GM10847 (cell line): Measurements from ENCODE around the gene EPHA4.

Experiments
- POLR2A ChIP-seq: IDR thresholded peaks from 2 replicates; pipeline ENCODE4 v1.6.1; 2011; ENCODE audit not compliant: insufficient read length; ENCODE audit errors: extremely low read depth

EPHA4 gene

DNA sequence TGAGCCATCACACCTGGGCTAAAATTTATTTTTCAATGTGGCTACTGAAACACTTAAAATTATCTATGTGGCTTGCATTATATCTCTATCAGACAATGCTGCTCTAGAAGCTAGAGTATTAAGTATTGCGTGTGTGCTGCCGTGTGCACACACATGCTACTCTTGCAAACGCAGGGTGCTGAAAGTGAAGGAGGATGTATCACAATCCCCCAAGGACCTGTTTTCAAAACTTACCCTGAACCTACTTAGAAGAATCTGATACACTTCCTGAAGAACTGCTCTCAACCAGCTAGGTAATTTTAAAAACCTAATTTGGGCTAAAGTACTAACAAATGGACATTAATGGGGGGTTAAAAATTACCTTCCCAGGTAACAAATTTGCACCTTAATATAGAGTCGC, 66.5 kb downstream of the EPHA4 start:
- TF ChIP-seq POLR2A: no peak

- no peak for TF ChIP-seq POLR2A
Measured at GRCh38 chr2:221504905-221505304, 67.2 kb downstream of the EPHA4 start.

GRCh38 chr2:221503965-221504364, 68.1 kb downstream of the EPHA4 start:
- no peak for TF ChIP-seq POLR2A

GRCh38 chr2:221502270-221503010, 69.7 kb downstream of the EPHA4 start:
- no peak for TF ChIP-seq POLR2A

- no peak for TF ChIP-seq POLR2A
Measured at GRCh38 chr2:221501883-221502269, 70.2 kb downstream of the EPHA4 start.

DNA sequence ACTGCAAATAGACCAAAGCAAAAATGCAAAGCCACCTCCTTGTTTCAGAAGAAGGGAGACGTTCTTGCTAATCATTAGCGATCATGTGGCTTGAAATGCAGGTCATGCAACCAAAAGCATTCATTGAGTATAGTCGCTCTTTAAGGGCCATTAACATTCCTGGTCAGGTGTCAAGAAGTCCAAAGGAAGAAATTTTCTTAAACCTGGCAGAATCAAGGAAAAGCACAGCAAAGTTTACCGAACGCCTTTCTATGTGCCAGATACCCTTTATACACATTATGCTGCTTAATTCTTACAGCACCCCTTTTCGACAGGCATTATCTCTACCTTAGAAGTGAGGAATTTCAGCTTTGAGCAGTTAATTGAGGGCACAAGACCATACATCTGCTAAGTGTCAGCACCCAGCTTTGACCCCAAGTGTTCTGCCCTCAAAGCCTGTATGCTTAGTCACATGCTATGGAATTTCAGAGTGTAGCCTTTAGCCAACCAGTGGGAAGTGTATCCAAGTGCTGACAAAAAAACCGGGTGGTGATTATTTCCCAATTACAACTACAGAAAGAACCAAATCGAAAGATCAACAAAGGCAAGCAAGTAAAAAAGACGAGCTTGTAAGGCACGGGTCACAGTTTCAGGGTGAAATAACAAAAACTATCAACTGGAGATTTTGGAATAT, 70.8 kb downstream of the EPHA4 start:
- no peak for TF ChIP-seq POLR2A

DNA sequence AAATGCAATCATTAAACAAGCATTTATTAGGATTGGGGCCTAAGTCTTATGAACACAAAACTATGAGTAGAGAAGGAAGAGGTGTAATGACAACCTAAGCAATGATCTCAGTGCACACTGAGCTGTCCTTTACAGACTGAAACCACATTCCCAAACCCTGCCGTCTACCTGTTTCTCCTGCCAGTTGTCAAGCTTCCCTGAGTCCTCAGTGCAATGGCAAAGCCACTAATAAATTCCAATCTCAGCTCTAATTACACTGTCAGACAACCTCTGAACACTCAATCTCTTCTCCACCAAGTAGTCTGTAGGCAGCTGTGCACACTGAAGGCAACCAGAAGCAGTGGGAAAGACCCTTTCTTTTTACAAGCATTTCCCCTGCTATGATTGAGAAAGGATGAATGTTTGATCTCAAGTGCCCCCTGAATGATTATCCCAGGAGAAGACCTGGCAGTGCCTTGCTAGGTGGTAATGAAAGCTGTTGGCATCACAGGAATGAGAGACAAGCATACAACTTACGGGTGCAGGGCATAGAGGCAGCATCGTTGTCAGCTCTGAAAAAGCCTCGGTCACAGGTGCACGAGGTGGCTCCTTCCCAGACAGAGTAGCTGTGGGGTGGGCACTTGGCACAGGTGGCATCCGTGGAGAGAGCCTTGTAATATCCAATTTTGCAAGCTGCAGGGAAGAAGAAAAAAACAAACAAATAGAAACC, 71.4 kb downstream of the EPHA4 start:
- TF ChIP-seq POLR2A: no peak

DNA sequence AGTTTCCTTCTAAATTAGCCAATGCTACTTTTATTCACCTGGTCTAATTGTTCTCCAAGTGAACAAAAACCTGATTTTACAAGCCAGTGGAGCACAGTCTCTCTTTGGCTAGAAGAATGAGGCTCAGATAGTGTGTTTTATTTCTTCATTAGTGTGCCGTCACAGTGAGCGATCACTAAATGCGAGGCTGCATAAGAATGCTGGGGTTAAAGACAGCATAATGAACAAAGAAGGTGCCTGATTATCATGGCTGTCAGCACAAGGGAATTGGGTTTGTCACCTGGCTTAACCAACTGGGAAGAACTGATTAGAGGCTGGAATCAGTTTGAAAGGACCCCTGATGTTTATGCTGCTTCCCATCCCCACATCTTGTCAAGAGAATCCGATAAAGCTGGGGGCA, 76.4 kb downstream of the EPHA4 start:
- TF ChIP-seq POLR2A: no peak

DNA sequence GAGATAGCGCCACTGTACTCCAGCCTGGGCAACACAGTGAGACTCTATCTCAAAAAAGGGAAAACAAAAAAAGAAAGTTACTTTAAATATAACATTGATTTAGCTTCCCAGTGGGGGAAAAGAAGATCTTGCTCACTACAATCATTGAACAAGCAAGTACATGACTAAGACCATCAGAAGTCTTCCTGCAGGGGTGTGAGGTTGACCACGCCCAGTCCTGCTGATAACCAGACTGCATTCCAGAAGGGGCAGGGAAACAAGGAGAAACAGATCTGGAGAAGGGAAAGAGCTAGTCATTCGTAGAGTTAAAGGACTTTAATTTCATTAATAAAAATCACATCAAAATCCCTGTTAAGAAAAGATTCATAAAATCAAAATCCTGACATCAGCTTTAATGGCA, 77.5 kb downstream of the EPHA4 start:
- no peak for TF ChIP-seq POLR2A

GRCh38 chr2:221493391-221493790, 78.7 kb downstream of the EPHA4 start:
- no peak for TF ChIP-seq POLR2A

- TF ChIP-seq POLR2A: no peak
Measured at GRCh38 chr2:221492636-221493035, 79.5 kb downstream of the EPHA4 start.

DNA sequence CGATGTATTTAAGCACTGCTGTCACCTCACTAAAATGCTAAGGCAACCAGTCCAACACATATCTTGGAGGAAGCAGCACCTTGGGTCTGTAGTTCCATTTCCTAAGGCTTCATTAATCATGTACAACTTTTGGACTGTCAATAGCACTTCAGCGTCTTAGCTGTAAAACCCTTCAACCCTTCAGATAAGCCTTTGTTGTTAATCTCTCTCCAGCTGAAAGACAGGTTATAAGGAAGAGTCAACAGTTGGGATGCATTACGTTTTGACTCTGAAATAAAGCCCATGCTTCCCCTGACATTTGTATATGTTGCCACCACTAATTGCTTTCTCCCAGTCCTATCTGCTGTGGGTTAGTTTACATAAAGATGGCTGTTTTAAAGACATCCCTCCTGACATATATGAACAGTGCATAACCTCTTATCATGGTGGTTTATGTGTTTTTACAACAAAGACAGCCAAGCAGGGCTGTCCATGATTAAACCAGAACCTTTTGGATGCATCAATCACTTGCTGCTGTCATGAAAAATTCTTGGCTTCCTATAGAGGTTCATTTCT, 81.5 kb downstream of the EPHA4 start:
- no peak for TF ChIP-seq POLR2A

GRCh38 chr2:221488136-221488807, 83.8 kb downstream of the EPHA4 start:
- no peak for TF ChIP-seq POLR2A

GRCh38 chr2:221486106-221486505, 86.0 kb downstream of the EPHA4 start:
- TF ChIP-seq POLR2A: no peak

DNA sequence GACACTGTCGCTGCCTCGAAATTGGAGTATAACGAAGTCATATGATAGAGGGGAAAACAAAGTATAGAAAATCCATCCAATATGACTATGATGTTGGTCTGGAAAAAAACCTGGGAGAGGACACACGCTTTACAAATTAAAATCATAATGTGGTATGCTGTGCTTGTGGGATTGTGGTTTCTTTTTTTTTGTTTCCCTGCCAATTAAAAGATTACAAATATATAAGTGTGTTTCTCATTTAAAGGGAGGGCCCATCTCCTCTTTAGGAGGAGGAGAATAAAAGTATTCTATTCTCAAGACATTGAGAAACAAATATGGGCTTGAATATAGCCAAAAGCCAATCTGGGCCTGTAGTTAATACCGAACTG, 86.6 kb downstream of the EPHA4 start:
- no peak for TF ChIP-seq POLR2A
